Mucosa of gallbladder (tissue), 1 donor: ENCODE measurements around the gene IFITM10. TPM values are rescaled to one million over a fixed set of nuclear protein-coding genes. Genes with fewer than 3 reads are reported as not detected.
A peak's percentile ranks its signal among the peaks of the same experiment; 100 is the strongest.

Experiments used
- DNase-seq: peaks from one replicate; pipeline ENCODE4 v3.0.0-alpha.2; 2020; ENCODE audit warnings: low spot score
- total RNA-seq: library from RNA; stranded (reverse); gene quantifications from one replicate; pipeline ENCODE4 v1.2.1, GENCODE V29; 2021
- donor health status: DM: no; HTN: no; CAD: no.

IFITM10 gene
- total RNA-seq, 1 donor from 2014 or later: 13.9 TPM

DNA sequence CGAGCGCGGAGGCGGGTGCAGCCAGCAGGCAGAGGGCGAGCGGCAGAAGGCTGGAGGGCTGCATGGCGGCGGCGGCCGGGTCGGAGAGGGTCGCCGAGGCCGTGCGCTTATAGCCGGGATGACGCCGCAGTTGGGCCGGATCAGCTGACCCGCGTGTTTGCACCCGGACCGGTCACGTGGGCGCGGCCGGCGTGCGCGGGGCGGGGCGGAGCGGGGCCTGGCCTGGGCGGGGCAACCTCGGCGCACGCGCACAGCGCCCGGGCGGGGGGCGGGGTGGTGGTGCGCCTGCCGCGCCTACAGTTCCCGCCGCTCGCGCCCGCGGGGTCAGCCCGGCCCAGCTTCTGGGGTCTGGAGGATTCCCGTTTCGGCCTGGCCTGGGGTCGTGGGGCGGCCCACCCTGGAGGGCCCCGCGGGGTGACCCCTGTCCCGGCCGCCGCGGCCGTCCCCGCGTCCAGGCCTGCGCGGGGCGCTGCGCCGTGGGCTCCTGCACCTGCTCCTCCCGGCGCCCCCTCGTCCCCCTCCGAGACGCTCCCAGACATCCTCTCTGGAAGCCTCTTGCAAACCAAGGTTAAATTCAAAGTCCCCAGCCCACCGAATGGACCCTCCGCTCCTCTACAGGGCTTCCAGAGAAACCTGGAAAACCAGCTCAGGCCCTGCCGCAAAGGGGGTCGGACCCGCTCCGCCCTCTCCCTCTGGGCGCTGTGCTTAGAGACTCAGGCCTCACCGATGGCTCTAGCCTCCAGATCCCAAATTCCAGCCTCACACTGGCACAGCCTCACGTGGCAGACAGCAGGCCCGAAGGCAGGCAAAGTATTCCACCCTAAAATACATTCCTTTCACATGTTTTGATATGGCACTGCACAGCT lies 13.6 kb upstream of the IFITM10 start, which contains the start of gene CTSD:
CTSD (minus strand) TSS at position 132 of the 866 bp plus-strand sequence; CDS start at position 64, 68 bp downstream.
- peak; percentile 93 for DNase-seq

DNA sequence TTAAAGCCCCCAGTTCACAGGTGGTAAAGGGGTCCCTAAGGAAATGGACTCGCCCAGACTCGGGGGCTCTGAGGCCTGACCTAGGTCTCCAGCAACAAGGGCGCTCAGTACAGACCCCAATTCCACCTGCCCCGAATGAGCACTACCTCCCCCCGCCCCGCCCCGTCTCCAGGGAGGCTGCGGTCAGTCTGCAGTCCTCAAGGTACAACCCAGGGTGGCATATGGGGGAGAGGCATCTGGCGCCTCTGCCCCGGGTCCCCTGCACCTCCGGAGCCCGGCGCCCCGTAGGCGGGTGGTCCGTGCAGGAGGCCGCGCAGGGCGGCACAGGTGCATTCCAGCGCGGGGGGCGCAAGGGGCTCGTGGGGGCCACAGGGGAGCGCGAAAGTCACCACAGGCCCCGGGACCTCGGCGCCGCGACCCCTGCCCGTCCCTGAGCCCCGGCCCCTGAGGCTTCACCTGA lies 13.0 kb upstream of the IFITM10 start:
- no peak for DNase-seq

GRCh38 chr11:1762537-1763302 lies 12.3 kb upstream of the IFITM10 start:
- DNase-seq: peak; percentile 88

DNA sequence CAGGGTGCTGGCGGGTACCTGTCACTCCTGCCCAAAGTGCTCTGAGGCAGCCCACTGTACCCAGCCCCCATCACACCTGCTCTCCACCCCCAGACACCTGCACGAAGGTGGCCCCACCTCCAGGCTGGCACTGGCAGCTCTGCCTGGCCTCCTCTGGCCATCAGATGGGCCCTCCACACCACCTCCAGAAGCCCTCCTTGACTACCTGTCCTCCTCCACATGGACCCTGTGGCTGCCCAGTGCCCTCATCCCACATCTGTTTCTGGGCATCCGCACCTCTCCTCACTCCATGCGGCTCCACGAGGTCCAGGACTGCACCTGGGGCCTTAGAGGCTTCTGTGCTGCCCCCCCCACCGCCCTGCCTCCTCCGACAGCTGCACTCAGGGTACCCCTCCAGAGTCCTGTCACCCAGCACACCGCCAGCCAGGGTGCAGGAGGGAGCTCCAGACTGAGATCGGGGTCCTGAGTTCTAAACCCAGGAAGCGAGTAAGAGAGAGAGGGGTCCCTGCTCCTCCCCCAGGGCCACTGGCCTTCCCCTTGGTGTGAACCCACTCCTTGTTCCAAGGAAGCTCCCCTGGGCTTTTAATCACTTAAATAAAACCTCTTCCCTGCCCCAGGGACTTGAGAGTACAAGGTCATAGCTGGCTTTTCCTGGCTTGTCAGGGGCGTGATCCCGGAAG lies 11.6 kb upstream of the IFITM10 start:
- no peak for DNase-seq

- no peak for DNase-seq
Observed at GRCh38 chr11:1761110-1761856, 10.9 kb upstream of the IFITM10 start.

GRCh38 chr11:1760351-1761109 lies 10.1 kb upstream of the IFITM10 start:
- peak; percentile 90 for DNase-seq

DNA sequence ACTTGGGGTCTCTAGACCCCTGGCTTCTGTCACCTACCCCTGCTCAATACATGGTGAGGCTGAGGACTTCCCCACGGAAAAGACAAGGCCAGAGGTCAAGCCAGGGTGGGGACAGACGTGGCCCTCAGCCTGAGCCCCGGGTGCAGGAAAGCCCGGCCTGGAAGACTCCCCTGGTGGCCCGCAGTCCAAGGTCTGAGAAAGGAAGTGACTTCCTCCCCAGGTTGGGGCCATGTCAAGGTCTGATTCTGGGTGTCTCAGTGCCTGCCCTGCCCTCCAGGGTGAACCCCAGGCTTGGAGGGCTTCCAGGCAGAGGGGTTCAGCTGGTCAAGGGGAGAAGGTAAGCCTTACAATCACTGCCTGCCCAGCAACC lies 9.4 kb upstream of the IFITM10 start:
- no peak for DNase-seq

DNA sequence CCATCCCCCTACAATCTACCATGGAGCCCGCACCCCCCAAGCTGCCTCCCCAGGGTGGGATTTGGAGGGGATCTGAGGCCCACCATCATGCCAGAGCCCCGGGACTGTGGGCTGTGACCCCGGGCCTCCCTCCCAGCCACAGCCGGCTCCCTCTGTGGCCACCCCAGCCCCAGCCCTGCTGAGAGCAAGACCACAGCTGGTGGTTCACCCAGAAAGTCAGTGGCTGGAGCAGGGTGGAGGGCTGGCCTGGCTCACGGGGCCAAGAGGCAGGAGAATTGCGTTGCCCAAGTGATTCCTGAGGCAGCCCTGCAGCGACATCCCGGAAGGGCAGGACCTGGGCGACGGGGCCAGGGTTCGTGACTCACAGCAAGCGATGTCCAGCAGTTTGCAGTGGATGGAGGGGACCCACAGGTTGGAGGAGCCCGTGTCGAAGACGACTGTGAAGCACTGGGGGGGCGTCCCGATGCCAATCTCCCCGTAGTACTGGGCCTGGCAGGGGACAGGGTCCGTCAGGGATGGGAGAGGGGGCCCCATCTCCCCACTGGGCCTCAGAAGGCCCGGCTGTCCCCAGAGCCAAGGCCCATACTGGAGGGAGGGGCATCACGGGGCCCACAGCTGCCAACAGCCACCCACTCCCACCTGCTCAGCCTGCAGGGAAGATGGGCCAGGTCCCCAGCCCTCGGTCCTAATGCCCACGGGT lies 8.9 kb upstream of the IFITM10 start:
- DNase-seq: no peak

DNA sequence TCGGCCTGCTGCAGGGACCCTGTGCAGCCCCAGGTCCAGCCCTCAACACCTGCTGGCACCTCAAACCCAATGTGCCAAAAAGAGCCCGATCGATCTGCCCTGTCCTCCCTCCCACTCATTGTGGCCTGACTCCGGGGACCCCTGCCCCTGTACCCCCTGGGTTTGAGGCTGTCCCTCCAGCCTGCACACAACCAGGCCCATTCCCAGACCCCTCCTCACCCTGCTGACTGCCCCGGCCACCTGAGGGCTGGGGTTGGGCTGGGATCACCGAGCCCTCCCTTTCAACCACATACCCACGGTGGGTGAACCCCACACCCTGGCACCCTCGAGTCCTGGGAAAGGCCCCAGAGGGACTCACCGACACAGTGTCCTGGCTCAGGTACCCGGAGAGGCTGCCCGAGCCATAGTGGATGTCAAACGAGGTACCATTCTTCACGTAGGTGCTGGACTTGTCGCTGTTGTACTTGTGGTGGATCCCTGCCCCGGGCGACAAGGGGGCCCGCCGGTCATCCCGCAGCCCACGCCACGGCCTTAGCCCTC lies 8.3 kb upstream of the IFITM10 start:
- no peak for DNase-seq

DNA sequence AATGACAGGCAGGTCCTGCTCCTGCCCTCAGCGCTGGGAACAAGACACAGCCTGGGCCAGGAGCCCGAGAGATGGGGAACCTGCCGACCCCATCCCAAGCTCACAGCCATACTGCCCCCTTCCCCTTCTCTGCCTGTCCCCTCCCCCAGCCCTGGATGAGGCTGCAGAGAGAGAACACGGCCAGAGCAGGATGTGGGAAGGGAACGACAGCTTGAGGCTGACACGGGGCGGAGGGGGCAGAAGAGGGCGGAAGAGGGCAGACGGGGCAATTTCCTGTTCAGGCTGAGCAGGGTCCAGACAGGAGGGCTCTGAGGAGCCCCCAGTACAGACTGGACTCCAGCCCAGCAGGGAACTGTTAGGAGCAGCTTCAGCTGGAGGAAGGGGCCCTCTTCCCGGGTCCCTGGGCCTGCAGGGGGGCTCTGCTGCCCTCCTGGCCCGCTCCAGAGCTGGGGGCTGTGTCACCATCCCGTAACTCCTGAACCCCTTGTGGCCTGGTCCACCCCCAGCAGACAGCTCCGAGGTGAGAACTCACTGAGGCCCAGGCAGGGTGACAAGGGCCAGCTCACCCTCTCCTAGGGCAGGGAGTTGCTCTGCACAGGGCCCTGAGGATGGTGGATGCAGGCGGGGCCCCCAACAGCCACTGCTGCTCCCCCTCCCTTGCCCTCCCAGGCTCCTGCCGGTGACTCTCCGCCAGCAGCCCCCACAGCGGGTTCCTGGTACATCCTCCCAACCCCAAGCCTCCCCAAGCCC lies 7.6 kb upstream of the IFITM10 start:
- no peak for DNase-seq

DNA sequence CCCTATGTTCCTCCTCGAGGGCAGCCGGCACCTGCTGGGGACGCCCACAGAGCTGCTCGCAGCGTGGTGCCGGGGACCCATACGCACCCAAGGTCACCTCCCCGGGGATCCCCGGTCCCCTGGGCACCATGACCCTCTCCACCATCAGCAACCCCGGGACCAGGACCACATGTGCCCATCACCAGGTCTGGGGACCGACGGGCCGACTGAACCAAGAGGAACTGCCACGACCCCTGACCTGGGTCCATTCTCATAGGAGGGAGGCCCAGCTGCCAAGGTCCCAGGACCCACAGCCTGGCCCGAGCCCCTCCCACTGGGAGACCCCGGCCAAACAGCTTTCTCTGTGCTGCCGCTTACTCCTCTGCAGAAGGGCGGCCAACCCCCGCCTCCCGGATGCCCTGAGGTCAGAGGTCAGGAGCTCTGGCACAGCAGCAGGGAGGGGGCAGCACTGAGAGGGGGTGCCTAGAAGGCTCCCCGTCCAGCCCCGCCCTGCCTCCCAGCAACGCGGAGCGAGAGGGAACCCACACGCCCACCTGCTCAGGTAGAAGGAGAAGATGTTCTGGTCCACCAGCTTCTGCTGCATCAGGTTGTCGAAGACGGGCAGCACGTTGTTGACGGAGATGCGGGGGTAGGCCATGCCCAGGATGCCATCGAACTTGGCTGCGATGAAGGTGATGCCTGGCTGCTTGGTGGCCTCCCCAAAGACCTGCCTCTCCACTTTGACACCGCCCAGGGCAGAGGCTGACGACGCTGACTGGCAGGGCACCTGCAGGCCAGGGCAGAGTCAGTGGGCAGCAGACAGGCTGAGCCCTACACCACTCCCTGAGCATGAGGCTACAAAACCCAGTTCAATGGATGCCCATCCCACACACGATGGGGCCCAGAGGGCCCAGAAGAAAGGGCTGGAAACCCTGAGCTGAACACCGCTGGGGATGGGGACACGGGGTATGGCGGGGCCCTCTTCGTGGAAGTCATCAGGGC lies 6.7 kb upstream of the IFITM10 start:
- DNase-seq: no peak

- no peak for DNase-seq
Observed at GRCh38 chr11:1755692-1756561, 5.5 kb upstream of the IFITM10 start.

- DNase-seq: no peak
Observed at GRCh38 chr11:1755344-1755691, 4.9 kb upstream of the IFITM10 start.

DNA sequence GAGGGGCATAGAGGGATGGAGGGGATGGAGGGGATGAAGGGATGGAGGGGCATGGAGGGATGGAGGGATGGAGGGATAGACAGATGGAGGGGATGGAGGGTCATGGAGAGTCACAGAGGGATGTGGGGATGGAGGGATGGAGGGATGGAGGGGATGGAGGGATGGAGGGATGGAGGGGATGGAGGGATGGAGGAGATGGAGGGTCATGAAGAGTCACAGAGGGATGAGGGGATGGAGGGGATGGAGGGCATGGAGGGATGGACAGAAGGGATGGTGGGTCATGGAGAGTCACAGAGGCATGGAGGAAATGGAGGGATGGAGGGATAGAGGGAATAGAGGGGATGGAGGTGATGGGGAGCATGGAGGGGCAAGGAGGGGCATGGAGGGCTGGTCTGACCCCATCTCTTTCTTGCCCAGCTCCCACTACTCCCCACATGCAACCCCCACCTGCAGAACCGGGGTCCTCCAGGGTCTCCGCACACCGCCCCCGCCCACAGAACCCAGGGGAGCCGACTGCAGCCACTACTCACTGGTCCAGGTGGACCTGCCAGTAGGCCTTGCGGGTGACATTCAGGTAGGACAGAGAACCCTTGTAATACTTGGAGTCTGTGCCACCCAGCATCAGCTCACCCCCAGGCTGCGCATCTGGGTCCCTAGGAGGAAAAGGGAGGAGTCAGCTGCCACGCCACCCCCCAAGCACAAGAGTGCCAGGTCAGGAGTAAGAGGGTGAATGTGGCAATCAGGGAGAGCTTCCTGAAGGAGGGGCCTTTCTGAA lies 4.2 kb upstream of the IFITM10 start:
- no peak for DNase-seq

- no peak for DNase-seq
Observed at GRCh38 chr11:1753929-1754305, 3.5 kb upstream of the IFITM10 start.

GRCh38 chr11:1753229-1753928 lies 3.0 kb upstream of the IFITM10 start:
- DNase-seq: no peak
